IMR-90 (cell line): ENCODE results near the gene ARHGEF40.

Experiments
- CTCF ChIP-seq: conservative IDR thresholded peaks from 2 replicates; pipeline ENCODE4 v1.5.1; 2012; ENCODE audit warnings: mild to moderate bottlenecking, low read depth, low read length, improper control_type of control experiment
- FOS ChIP-seq: fragments of 150-350 bp; IDR thresholded peaks from 2 replicates; pipeline ENCODE4 v1.6.1; 2016; ENCODE audit warnings: low read depth, low read length

- TF ChIP-seq CTCF, result no peak
- no peak for TF ChIP-seq FOS
These were observed 27.6 kb downstream of the ARHGEF40 start for GRCh38 chr14:21097636-21098075.
